GM19328 (cell line): ENCODE measurements around the gene TTC38.

Source experiments
- ATAC-seq: cut with Tn5 transposase; IDR thresholded peaks from one replicate; pipeline ENCODE4 v1.9.1; 2021; ENCODE audit warnings: mild to moderate bottlenecking, moderate library complexity; ENCODE audit not compliant: unreplicated experiment

TTC38 gene

DNA sequence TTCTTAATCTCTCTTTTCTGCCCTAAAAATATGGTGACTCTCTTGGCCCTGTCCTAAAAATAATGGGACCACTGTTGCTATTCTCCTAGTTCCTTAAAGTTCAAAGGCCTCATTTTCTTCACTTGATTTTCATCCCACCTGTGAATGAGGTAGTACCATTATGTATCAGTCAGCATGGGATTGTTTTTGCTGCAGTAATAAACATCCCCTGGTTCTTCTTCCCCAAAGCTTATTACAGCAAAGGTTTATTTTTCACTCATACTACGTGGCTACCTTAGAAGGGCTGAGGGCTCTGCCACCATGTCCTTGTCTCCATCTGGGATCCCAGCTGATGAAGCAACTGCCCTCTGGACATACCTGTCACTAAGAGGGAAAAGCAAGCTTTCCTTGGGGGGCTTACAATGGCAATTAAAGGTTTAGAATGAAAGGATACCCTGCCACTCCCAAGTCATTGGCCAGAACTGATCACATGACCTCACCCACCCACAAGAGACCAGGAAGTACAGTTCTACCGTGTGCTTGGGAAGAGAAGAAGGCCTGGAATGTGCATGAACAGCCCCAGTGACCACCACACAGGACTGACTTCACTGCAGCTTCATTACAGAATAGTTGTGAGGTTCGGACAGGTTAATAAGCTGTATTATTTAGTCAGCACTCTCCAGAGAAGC is 7.8 kb downstream of the TTC38 start:
- ATAC-seq = no peak

GRCh38 chr22:46276563-46276962 is 8.8 kb downstream of the TTC38 start:
- no peak for ATAC-seq

DNA sequence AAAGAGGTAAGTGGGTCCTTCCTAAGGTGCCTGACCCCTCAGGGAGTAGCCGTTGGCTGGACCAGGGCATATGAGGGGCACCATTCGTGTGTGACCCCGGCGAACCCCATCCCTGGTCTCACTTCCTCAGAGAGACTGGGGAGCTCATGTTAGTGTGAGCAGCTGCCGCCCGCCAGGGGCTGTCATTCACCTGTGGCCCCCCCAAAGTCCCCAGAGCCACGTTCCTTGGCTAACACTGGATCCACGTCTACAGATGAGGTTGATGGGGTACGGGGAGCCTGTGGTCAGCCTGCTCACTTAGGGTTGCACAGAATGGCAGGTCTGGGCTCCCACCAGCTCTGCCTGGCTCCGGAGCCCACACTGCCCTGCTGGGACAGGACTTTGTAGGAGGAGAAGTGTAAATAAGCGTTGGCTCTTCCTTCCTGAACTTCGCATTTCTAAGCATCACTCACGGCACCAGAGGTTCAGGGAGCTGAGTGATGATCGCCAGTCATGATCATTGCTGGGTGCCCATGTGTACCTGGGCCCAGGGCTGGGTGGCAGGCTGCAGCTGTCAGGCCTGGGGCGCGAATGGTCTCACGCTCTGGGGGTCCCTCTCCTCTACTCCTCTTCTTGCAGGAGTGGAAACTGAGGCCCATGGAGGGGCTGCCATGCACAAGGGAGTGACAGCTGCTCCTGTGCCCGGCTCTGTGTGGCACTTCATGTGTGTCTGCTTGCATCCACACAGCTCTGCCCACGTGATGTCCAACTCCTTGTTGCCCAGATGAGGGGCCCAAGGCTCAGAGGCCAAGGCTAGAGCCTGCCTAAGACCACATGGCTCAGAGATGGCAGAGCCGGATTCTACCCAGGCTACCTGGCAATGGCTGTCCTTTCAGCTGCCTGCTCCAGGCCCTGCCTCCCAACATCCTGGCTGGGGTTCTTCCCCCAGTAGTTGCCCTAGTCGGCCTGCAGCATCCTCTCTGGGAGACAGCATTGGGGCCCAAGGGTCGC is 11.1 kb downstream of the TTC38 start:
- no peak for ATAC-seq

- no peak for ATAC-seq
Observed at GRCh38 chr22:46280063-46280817, 12.4 kb downstream of the TTC38 start.

- no peak for ATAC-seq
Observed at GRCh38 chr22:46280999-46281623, 13.3 kb downstream of the TTC38 start.

GRCh38 chr22:46281866-46282678 is 14.3 kb downstream of the TTC38 start:
- ATAC-seq = no peak

DNA sequence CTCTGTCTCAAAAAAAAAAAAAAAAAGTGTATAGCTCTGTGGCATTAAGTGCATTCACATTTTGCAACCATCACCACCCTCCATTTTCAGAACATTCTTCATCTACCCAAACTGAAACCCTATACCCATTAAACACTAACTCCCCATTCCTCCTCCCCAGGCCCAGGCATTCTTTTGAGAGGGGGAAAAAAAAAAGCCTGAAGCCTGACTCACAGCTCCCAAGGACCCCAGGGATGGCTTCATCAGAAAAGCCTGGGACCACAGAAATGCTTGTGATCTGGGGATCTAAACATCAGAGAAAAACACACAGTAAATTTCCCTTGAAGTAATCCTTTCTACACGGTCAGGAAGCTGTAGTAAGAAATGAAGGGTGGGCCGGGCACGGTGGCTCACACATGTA is 18.2 kb downstream of the TTC38 start:
- no peak for ATAC-seq

DNA sequence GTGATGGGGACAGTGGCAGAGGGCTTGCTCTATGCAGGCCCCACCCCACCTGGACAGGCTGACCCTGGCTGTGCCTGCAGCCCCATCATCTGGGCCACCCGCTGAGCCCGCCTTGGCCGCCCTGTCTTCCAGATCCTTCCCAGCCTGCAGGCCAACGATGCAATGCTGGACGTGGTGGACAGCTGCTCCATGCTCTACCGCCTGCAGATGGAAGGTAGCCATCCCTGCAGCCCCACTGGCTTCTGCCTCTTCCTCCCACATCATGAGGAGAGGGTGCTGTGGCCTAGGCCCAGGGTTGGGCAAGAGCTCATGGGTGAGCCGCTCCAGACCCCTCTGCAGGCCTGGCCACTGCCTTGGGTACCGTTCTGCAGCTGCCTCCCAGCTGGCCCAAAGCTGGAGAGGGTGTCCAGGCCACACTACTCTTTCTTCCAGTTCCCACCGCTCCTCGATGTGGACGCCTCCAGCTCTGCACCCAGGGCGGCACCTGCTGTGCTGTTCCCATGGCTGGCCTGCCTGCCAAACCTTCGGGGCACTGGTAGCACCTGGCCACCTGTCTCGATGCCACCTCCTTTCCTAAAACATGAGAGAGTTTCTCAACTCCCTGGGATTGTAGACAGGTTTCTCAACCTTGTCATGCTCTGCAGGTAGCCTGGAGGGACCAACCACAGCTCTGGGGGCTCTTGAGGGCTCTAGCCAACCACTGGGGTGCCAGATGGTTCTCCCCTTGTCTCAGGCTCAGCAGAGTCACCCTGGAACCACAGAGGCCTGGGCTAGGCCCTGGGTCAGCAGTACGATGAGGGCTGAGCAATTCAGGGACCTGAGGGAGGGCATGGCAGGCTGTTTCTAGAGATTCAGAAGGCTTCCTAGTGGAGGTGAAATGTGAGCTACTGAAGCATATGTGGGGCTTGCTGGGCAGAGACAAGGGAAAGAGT is 19.4 kb downstream of the TTC38 start:
- no peak for ATAC-seq

DNA sequence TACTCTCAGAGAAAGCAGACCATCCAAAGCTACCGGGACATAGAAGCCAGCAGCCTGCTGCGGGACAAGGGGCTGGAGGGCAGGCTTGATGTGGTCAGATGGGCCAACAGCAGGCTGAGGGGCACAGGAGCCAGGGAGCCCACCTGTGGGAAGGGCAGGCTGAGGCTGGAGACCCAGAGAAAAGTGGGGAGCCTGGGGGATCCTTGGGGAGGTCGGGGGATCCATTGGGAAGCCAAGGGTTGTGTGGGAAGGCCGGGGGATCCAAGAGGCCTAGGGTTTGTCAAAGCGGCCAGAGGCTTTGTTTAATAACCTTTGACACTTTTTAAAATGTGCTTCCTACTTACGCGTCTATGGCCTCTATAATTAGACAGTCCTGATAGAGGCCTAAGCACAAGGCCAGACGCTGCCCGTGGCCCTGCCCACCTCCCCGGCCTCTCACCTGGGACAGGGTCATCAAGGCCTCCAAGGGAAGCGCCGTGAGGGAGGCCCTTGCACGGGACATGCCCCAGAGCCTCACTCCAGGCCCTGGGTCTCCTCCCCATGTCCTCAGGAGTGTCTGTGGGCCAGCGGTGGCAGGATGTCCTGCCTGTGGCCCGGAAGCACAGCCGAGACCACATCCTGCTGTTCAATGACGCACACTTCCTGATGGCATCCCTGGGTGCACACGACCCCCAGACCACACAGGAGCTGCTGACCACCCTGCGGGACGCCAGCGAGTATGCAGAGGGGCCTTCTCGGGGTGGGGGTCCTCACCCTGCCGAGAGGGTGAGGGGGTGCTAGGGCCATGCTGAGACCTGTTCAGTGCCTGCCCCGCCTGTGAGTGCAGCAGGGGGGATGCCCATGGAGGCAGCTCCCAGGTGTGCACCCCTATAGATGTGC is 20.3 kb downstream of the TTC38 start:
- no peak for ATAC-seq

DNA sequence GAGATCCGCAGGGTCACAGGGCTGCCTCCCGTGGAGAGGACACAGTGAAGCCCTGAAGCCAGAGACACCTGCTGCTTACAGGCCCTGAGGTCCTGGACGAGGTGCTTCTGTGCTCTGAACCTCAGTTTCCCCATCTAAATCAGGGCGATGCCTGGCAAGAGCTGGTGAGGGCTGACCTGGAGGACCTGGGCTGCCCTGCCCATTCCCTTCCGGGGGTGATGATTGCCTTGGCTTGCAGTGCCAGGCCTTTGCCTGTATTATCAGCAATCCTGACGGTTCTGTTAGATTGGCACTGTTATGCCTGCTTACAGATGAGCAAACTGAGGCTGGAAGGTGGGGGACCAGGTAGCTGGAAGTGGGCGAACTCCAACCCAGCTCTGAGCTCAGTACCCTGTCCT is 21.0 kb downstream of the TTC38 start:
- no peak for ATAC-seq

- no peak for ATAC-seq
Observed at GRCh38 chr22:46289244-46289891, 21.6 kb downstream of the TTC38 start.

DNA sequence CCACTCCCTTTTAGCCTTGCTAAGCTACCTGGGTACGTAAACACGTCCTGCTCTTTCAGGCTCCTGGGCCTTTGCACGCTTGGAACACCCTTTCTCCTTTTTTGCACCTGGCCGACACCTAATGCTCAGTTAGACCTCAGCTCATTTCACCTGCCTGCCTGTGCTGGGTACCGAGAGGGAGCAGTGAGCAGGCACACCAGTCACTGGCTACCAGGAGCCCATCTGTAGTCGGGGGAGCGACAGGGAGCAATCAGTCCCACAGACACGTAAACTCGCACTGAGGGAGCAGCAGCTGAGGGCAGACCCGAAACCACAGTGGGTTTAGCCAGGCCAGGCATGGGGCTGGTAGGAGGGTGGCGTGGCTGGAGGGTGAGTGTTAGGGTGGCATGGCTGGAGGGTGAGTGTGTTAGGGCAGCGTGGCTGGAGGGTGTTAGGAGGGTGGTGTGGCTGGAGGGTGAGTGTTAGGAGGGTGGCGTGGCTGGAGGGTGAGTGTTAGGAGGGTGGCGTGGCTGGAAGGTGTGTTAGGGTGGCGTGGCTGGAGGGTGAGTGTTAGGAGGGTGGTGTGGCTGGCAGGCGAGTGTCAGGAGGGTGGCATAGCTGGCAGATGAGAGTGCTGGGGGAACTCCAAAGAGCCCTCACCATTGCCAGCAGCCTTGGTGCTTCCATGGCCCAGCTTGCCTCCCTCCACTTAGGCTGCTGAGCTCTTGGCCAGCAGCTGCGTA is 22.5 kb downstream of the TTC38 start:
- ATAC-seq = no peak

DNA sequence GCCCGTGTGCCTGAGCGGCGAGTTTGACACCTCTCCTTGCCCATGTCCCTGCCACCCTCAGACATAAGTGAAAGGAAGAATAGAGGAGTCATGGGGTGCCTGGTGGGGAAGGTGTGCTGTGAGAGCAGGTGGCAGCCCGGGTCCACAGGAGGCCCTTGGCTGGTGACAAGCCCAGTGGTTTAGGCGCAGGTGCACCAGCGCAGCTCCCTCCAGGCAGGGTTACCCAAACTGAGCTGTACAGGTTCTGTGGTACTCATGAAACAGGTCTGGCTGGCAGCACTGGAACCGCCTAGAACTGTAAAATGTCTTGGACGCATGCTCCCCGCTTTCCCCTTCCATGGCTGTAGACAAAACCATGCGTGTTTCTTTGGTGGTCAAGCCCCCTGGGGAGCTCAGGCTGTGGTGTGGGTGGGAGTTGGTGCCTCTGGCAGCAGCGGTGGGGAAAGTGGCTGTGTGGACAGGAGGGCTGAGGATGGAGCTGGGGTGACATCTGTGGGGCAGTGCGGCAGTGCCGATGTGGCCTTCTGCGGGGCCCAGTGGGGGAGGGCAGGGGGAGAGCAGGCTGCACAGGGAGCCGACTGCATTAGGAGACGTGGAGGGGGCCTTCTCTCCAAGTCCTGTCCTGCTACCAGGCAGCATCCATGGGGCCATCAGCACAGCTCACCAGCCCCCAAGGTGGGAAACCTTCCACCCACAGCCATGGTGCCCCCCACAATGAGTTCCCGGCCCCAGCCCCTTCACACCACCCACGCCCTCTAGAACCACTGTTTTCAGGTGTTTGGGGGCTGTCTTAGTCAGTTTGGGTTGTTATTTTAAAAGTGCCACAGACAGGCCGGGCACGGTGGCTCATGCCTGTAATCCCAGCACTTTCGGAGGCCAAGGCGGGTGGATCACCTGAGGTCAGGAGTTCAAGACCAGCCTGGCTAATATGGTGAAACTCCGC is 23.3 kb downstream of the TTC38 start:
- ATAC-seq = no peak

DNA sequence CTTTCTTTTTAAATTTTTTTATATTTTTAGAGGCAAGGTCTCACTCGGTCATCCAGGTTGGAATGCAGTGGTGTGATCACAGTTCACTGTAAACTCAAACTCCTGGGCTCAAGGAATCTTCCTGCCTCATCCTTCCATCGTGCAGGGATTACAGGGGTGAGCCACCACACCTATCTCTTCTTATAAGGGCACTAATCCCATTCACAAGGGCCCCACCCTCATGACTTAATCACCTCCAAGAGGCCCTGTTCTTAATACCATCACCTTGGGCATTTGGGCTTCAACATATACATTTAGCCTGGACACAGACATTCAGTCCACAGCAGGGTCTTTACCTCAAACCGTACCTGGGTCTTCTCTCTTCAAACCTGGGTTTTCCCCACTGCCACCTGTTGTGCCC is 24.4 kb downstream of the TTC38 start:
- no peak for ATAC-seq

GRCh38 chr22:46292732-46293131 is 24.9 kb downstream of the TTC38 start:
- ATAC-seq = no peak
